ENCODE data around the gene PLD3. TPM values are rescaled to one million over a fixed set of nuclear protein-coding genes. Genes with fewer than 3 reads are reported as not detected.

Gene PLD3
- total and polyA plus RNA-seq, 2 donors (not counting 3 experiments of a cell fraction or from before 2014, with no cell fraction given): 166 to 479 TPM

- Histone ChIP-seq H3K36me3 (ENCODE audit: control insufficient read depth in 2 of 2, extremely low read depth in 1 of 2, insufficient read depth in 2 of 2, low read length in 2 of 2) (no peaks in the 10 kb centered on the region), H3K9me3 (replicated peaks; ENCODE audit: control insufficient read depth, insufficient read depth, low read length) (no peaks in the 10 kb centered on the region), H3K27me3 (ENCODE audit: control insufficient read depth in 2 of 2, insufficient read depth in 2 of 2, low read length in 2 of 2) (no peaks in the 10 kb centered on the region), H2AFZ (ENCODE audit: low read depth, low read length) (no peak overlapping the region), H3K4me3 (replicated peaks in 1 of 3; ENCODE audit: insufficient read depth in 1 of 3, low read depth in 1 of 3, low read length in 3 of 3) (no peak overlapping the region), H3K4me2 (ENCODE audit: insufficient read depth, low read length) (no peak overlapping the region), H3K9me1 (replicated peaks; ENCODE audit: control insufficient read depth, extremely low read depth, insufficient read depth, low read length) (no peaks in the 10 kb centered on the region), H4K20me1 (replicated peaks; ENCODE audit: control insufficient read depth, extremely low read depth, insufficient read depth, low read length) (no peaks in the 10 kb centered on the region), H3K27ac (ENCODE audit: insufficient read depth, low read depth, low read length) (no peak overlapping the region), H3K9ac (replicated peaks; ENCODE audit: extremely low read depth, insufficient read depth, low read length) (no peak overlapping the region), H3K4me1 (ENCODE audit: control insufficient read depth, extremely low read depth, insufficient read depth, low read length) (no peaks in the 10 kb centered on the region), H3K79me2 (ENCODE audit: control insufficient read depth, insufficient read depth, low read length) (no peaks in the 10 kb centered on the region)
- FAIRE-seq: no peak
- dilution Hi-C loops (cut with MboI; ENCODE audit: extremely low pct_ligation_motif_present, low sequenced_read_pairs): no loop called here
- ChIA-PET CTCF (interaction anchor here (0.8 to 2.1 kb wide), 3 partner anchors 13 to 90 kb away, joined by 3 to 9 read pairs (median 5); no protein-coding TSS in a partner anchor), POLR2A (no interaction called here)
- DNase-seq (ENCODE audit: low read depth, low spot score): no peak
- intact Hi-C loops (cut with micrococcal nuclease): no loop called here
- TF ChIP-seq POLR2A (IDR thresholded peaks at IDR 0.05; ENCODE audit: low read depth, low read length) (no peak), CTCF (IDR thresholded peaks at IDR 0.05; ENCODE audit: extremely low read depth in 1 of 2, insufficient read depth in 1 of 2, low read depth in 1 of 2, low read length in 2 of 2) (no peak), FOS (IDR thresholded peaks at IDR 0.05; ENCODE audit: borderline replicate concordance, insufficient read depth, low read length) (no peak), GATA2 (IDR thresholded peaks at IDR 0.05; ENCODE audit: insufficient read depth, insufficient read length, low read depth, low read length) (no peak), MYC (IDR thresholded peaks at IDR 0.05; ENCODE audit: low read depth, low read length) (no peak), JUN (IDR thresholded peaks at IDR 0.05; ENCODE audit: borderline replicate concordance, insufficient read depth, insufficient read length, low read depth) (no peak), EZH2 (IDR thresholded peaks at IDR 0.05; ENCODE audit: borderline replicate concordance, low read depth, low read length, severe bottlenecking) (no peak), MAX (IDR thresholded peaks at IDR 0.05; ENCODE audit: insufficient read depth, insufficient read length) (no peak), POLR2AphosphoS5 (IDR thresholded peaks at IDR 0.05; ENCODE audit: insufficient read depth, low read depth, low read length) (no peak)
- no TSS peak for BruUV-seq (replicated peaks)
These were observed 46.3 kb downstream of the PLD3 start for GRCh38 chr19:40394816-40395210.

Measured in endothelial cell of umbilical vein (primary cell).